GM23248 (cell line): ENCODE results near the gene PTPRT. TPM values are rescaled to one million over a fixed set of nuclear protein-coding genes. Genes with fewer than 3 reads are reported as not detected.

Source experiments
- DNase-seq: peaks from one replicate; pipeline ENCODE4 v3.0.0-alpha.2; 2015
- H2AFZ ChIP-seq: fragments of 200-600 bp; sonication (generic); 2 replicates; pipeline ENCODE4 v1.6.1; 2016; ENCODE audit warnings: antibody characterized with exemption
- H3F3A ChIP-seq: fragments of 200-600 bp; sonication (generic); 2 replicates; pipeline ENCODE4 v1.6.1; 2016; ENCODE audit warnings: mild to moderate bottlenecking, antibody characterized with exemption, mixed run types; ENCODE audit not compliant: insufficient read depth
- H3K27ac ChIP-seq: fragments of 200-600 bp; sonication (generic); 2 replicates; pipeline ENCODE4 v1.5.1; 2016; ENCODE audit warnings: mild to moderate bottlenecking
- H3K27me3 ChIP-seq: fragments of 200-600 bp; sonication (generic); replicated peaks from 2 replicates; pipeline ENCODE4 v1.6.1; 2016; ENCODE audit warnings: mild to moderate bottlenecking; ENCODE audit not compliant: insufficient read depth
- H3K36me3 ChIP-seq: fragments of 200-600 bp; sonication (generic); 2 replicates; pipeline ENCODE4 v1.6.1; 2016; ENCODE audit warnings: low read depth, mild to moderate bottlenecking
- H3K4me1 ChIP-seq: fragments of 200-600 bp; sonication (generic); 2 replicates; pipeline ENCODE4 v1.6.1; 2016; ENCODE audit warnings: mild to moderate bottlenecking; ENCODE audit not compliant: insufficient read depth
- H3K4me2 ChIP-seq: fragments of 200-600 bp; sonication (generic); one replicate; pipeline ENCODE4 v1.6.1; 2016; ENCODE audit warnings: mild to moderate bottlenecking; ENCODE audit not compliant: unreplicated experiment
- H3K4me3 ChIP-seq: fragments of 200-600 bp; sonication (generic); 2 replicates; pipeline ENCODE4 v1.5.1; 2016; ENCODE audit warnings: mild to moderate bottlenecking
- H3K79me2 ChIP-seq: fragments of 200-600 bp; sonication (generic); 2 replicates; pipeline ENCODE4 v1.6.1; 2016; ENCODE audit warnings: mild to moderate bottlenecking; ENCODE audit not compliant: insufficient read depth
- H3K9ac ChIP-seq: fragments of 200-600 bp; sonication (generic); 2 replicates; pipeline ENCODE4 v1.6.1; 2016; ENCODE audit warnings: mild to moderate bottlenecking
- H3K9me2 ChIP-seq: fragments of 200-600 bp; sonication (generic); 2 replicates; pipeline ENCODE4 v1.6.1; 2016; ENCODE audit warnings: mixed run types, mild to moderate bottlenecking, moderate library complexity; ENCODE audit not compliant: insufficient read depth
- H3K9me3 ChIP-seq: fragments of 200-600 bp; sonication (generic); one replicate; pipeline ENCODE4 v1.6.1; 2017; ENCODE audit warnings: low read depth
- H4K20me1 ChIP-seq: fragments of 200-600 bp; sonication (generic); 2 replicates; pipeline ENCODE4 v1.6.0; 2016; ENCODE audit not compliant: insufficient read depth
- EZH2 ChIP-seq: fragments of 200-600 bp; sonication (generic); IDR thresholded peaks from 2 replicates; pipeline ENCODE4 v1.6.1; 2018; ENCODE audit warnings: antibody characterized with exemption, mild to moderate bottlenecking; ENCODE audit not compliant: insufficient read depth, poor library complexity, severe bottlenecking
- EZH2phosphoT487 ChIP-seq: fragments of 200-600 bp; sonication (generic); IDR thresholded peaks from 2 replicates; pipeline ENCODE4 v1.6.1; 2018; ENCODE audit warnings: antibody characterized with exemption, moderate library complexity, mild to moderate bottlenecking, low read depth; ENCODE audit not compliant: insufficient read depth
- WGBS, 2 experiments: methylation state at CpG; one replicate each; pipeline ENCODE4 v1.1.6; 2015 to 2017; ENCODE audit warnings: low lambda C conversion rate in 2 of 2, low coverage in 1 of 2; ENCODE audit errors: missing lambda C conversion rate in 2 of 2; 5-methylcytosine and 5-hydroxymethylcytosine counted together
- in situ Hi-C: fragments of 300-500 bp; cut with MboI; formaldehyde crosslinking; loops from 2 replicates; pipeline ENCODE4 v1.15.0; 2020
- polyA plus RNA-seq: library from polyadenylated mRNA; unstranded; fragments of >200 nt; fragmentation: Nextera tagmentation; extraction: Ambion mirVana; gene quantifications from 2 replicates; pipeline ENCODE4 v1.2.1, GENCODE V29; 2016
- total RNA-seq: library from RNA; depleted of rRNA; stranded (reverse); fragments of >200 nt; shearing (Covaris generic); gene quantifications from 2 replicates; pipeline ENCODE4 v1.2.3, GENCODE V29; 2014

The PTPRT gene
- total and polyA plus RNA-seq, 2 experiments from 2014 or later = not detected

DNA sequence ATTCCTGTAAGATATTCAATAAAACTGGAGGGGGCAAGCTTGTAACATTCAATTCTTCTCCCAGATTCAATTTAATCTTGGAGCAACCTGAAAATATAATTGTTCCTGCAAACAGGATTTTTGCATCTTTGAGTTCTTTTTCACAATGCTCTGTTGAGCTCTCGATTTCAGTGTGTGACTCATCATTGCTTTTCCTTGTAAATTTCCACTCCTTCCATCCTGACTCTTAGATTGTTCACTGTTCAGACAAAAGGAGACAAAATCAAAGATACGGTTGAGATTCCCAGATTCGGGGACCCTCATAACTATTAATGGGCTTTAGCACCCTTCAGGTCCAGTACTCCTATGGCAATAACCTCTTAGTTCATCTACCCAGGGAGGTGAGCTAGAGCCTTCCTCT is 999.6 kb downstream of the PTPRT start:
- in situ Hi-C loops = no loop called here
- no peaks in the 10 kb centered on the region for H3K36me3 ChIP-seq
- no peak overlapping the region for H3K27ac ChIP-seq
- H2AFZ ChIP-seq = no peak overlapping the region
- H4K20me1 ChIP-seq = no peaks in the 10 kb centered on the region
- H3K9me2 ChIP-seq = no peaks in the 10 kb centered on the region
- H3K9ac ChIP-seq = no peak overlapping the region
- H3K27me3 ChIP-seq = no peaks in the 10 kb centered on the region
- H3K79me2 ChIP-seq = no peaks in the 10 kb centered on the region
- WGBS, 2 experiments = 26% methylated on average over 3 of the region's 3 CpGs
- H3K4me3 ChIP-seq = no peak overlapping the region
- DNase-seq = no peak
- TF ChIP-seq EZH2 (no peak), EZH2phosphoT487 (no peak)
- no peaks in the 10 kb centered on the region for H3K4me1 ChIP-seq
- H3K4me2 ChIP-seq = no peak overlapping the region
- H3K9me3 ChIP-seq = no peaks in the 10 kb centered on the region
- no peaks in the 10 kb centered on the region for H3F3A ChIP-seq

DNA sequence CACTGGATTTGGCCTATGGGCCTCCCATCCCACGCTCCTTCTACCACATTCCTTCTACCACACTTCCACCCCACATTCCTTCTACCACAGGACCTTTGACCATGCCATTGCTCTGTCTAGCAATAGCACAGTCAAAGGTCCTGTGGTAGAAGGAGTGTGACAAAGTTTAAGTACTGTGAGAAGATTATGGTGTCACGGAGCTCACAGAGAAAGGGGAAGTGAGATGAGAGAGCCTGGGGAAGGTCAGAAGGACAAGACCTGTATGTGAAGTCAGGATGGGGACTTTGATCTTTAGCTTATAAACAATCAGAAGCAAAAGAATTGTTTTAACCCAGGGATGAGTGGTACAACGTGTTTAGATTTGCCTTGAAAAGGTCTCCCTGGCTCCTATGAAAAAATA is 1003.4 kb downstream of the PTPRT start:
- no peak for DNase-seq
- H3K4me2 ChIP-seq = no peak overlapping the region
- no peak for TF ChIP-seq EZH2
- no peak for TF ChIP-seq EZH2phosphoT487

GRCh38 chr20:42183147-42183546 is 1006.6 kb downstream of the PTPRT start:
- Histone ChIP-seq H3K79me2 (no peaks in the 10 kb centered on the region), H3K9me2 (no peaks in the 10 kb centered on the region), H3K4me3 (no peak overlapping the region), H4K20me1 (no peaks in the 10 kb centered on the region), H3K9me3 (no peaks in the 10 kb centered on the region), H3K27me3 (no peaks in the 10 kb centered on the region), H3K4me2 (no peak overlapping the region), H3F3A (no peaks in the 10 kb centered on the region), H2AFZ (no peak overlapping the region), H3K9ac (no peak overlapping the region), H3K36me3 (no peaks in the 10 kb centered on the region), H3K27ac (no peak overlapping the region), H3K4me1 (no peaks in the 10 kb centered on the region)
- TF ChIP-seq EZH2 (no peak), EZH2phosphoT487 (no peak)
- in situ Hi-C loops = no loop called here
- DNase-seq = no peak
- WGBS, 2 experiments = 24% methylated on average over 4 of the region's 4 CpGs

More for the DNA sequence above, 1003.4 kb downstream of the PTPRT start:
- no peak overlapping the region for H2AFZ ChIP-seq
- WGBS, 2 experiments = 9 to 10% methylated on average over 3 of the region's 3 CpGs
- H3K9me2 ChIP-seq = no peaks in the 10 kb centered on the region
- no peaks in the 10 kb centered on the region for H3K36me3 ChIP-seq
- no peaks in the 10 kb centered on the region for H3F3A ChIP-seq
- no peaks in the 10 kb centered on the region for H4K20me1 ChIP-seq
- no peak overlapping the region for H3K27ac ChIP-seq
- H3K79me2 ChIP-seq = no peaks in the 10 kb centered on the region
- H3K4me3 ChIP-seq = no peak overlapping the region
- in situ Hi-C loops = no loop called here
- H3K27me3 ChIP-seq = no peaks in the 10 kb centered on the region
- H3K9me3 ChIP-seq = no peaks in the 10 kb centered on the region
- no peak overlapping the region for H3K9ac ChIP-seq
- H3K4me1 ChIP-seq = no peaks in the 10 kb centered on the region

- H3K4me2 ChIP-seq = no peak overlapping the region
- no peak overlapping the region for H3K9ac ChIP-seq
- H2AFZ ChIP-seq = no peak overlapping the region
- H3K4me1 ChIP-seq = no peaks in the 10 kb centered on the region
- no peak for DNase-seq
- no peaks in the 10 kb centered on the region for H3K9me2 ChIP-seq
- in situ Hi-C loops = no loop called here
- no peak overlapping the region for H3K27ac ChIP-seq
- H4K20me1 ChIP-seq = no peaks in the 10 kb centered on the region
- no peaks in the 10 kb centered on the region for H3F3A ChIP-seq
- H3K9me3 ChIP-seq = no peaks in the 10 kb centered on the region
- no peak for TF ChIP-seq EZH2phosphoT487
- no peak for TF ChIP-seq EZH2
- H3K79me2 ChIP-seq = no peaks in the 10 kb centered on the region
- no peak overlapping the region for H3K4me3 ChIP-seq
- no peaks in the 10 kb centered on the region for H3K36me3 ChIP-seq
- no peaks in the 10 kb centered on the region for H3K27me3 ChIP-seq
Observed at GRCh38 chr20:42181064-42181463, 1008.6 kb downstream of the PTPRT start.

DNA sequence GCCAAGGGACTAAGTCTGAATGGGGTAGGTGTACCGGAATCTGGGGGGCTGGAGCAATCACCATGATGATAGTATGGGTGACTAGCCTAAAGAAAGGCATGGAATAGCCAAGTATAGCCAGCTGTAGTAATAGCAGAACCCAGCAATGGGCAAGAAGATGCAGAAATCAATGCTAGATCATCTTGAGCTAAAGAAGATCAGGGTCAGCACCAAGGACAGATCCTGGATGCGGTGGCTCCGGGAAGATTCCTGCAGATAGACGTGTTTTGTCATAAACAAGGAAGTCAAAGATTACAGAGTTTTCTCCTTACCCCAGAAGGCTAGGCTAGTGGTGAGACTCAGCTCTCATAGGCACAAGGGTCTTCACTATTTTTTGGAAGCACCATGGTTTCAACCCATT is 1009.9 kb downstream of the PTPRT start:
- in situ Hi-C loops = no loop called here
- 14 to 18% methylated on average over 4 of the region's 4 CpGs for WGBS, 2 experiments
- peak; percentile 5 for DNase-seq

More for the DNA sequence above, 1009.9 kb downstream of the PTPRT start:
- H3K36me3 ChIP-seq = no peaks in the 10 kb centered on the region
- no peak overlapping the region for H3K9ac ChIP-seq
- H3K9me2 ChIP-seq = no peaks in the 10 kb centered on the region
- no peak overlapping the region for H3K27ac ChIP-seq
- no peak overlapping the region for H2AFZ ChIP-seq
- no peak overlapping the region for H3K4me2 ChIP-seq
- no peaks in the 10 kb centered on the region for H3K79me2 ChIP-seq
- no peaks in the 10 kb centered on the region for H4K20me1 ChIP-seq
- H3K4me1 ChIP-seq = no peaks in the 10 kb centered on the region
- H3K9me3 ChIP-seq = no peaks in the 10 kb centered on the region
- TF ChIP-seq EZH2phosphoT487 (no peak), EZH2 (no peak)
- no peaks in the 10 kb centered on the region for H3K27me3 ChIP-seq
- H3F3A ChIP-seq = no peaks in the 10 kb centered on the region
- H3K4me3 ChIP-seq = no peak overlapping the region
